GM21447 (cell line): ENCODE measurements around the gene MAGI2.

ENCODE experiments used
- ATAC-seq: cut with Tn5 transposase; IDR thresholded peaks from one replicate; pipeline ENCODE4 v1.9.1; 2021; ENCODE audit not compliant: unreplicated experiment

MAGI2 gene

DNA sequence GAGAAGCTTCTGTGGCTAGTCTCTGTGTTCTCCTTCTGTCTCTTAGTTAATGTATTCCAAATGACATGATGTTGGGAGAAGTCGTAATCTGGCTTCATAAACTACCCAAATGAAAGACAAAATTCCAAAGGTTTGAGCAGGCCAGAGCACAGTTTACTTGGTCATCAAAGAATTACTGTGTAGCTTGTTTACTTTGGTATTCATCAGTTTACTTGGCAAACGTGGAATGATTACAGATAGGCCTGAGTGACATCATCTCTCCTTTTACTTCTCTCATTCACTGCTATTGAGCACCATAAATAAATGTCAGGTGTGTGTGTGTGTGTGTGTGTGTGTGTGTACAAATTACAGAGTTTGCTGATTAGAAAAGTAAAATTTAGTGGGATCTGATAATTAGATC, 1327.6 kb downstream of the MAGI2 start:
- ATAC-seq = no peak

GRCh38 chr7:78124216-78124615, 1329.3 kb downstream of the MAGI2 start:
- ATAC-seq = no peak

- ATAC-seq = no peak
Measured at GRCh38 chr7:78121888-78122287, 1331.6 kb downstream of the MAGI2 start.

- ATAC-seq = no peak
Measured at GRCh38 chr7:78118470-78118869, 1335.0 kb downstream of the MAGI2 start.

DNA sequence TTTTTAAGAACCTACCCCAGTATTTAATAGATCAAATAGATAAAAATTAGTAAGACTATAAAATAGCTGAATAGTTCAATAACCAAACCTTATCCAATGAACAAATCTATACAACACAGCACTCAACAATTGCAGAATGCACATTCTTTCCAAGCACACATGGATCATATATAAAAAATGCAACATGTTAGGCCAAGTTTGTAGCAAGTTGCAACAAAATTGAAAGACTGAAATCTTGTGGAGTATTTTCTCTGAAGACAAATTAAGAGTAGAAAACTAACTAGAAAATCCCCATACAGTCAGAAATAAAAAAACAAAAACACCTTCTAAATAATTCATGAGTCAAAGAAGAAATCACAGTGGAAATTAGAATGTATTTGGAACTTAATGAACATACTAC, 1337.6 kb downstream of the MAGI2 start:
- no peak for ATAC-seq

- no peak for ATAC-seq
Measured at GRCh38 chr7:78114993-78115392, 1338.5 kb downstream of the MAGI2 start.

GRCh38 chr7:78112488-78112887, 1341.0 kb downstream of the MAGI2 start:
- ATAC-seq = no peak

DNA sequence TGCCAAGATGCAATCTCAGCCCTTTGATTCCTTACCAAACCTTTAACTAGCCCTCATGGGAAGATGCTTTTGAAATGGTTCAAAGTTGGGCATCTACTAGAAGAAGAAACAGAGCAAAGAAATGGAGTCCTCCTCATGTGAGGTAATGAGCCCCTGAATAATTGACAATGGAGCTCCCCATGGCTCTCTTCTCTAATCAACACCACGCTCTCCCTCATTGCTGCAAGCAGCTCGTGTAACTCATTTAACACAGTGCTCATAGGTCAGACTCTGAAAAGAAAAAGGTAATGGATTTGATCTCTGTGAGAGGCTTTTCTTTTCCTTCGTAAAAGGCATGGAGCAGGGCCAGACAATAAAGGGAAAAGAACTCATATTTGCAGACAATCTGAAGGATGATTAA, 1342.1 kb downstream of the MAGI2 start:
- no peak for ATAC-seq

- no peak for ATAC-seq
Measured at GRCh38 chr7:78103475-78103874, 1350.0 kb downstream of the MAGI2 start.

DNA sequence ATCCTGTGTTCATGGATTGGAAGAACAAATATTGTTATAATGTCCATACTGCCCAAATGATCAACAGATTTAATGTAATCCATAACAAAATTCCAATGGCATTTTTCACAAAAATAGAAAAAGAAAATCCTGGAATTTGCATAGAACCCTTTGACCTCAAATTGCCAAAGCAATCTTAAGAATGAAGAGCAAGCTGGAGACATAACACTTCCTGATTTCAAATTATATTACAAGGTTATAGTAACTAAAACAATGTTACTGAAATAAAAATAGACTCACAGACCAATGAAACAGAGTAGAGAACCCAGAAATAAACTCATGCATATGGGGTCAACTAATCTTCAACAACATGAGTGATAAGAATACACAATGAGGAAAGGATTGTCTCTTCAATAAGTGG, 1352.4 kb downstream of the MAGI2 start:
- no peak for ATAC-seq

GRCh38 chr7:78099715-78100394, 1353.6 kb downstream of the MAGI2 start:
- no peak for ATAC-seq

DNA sequence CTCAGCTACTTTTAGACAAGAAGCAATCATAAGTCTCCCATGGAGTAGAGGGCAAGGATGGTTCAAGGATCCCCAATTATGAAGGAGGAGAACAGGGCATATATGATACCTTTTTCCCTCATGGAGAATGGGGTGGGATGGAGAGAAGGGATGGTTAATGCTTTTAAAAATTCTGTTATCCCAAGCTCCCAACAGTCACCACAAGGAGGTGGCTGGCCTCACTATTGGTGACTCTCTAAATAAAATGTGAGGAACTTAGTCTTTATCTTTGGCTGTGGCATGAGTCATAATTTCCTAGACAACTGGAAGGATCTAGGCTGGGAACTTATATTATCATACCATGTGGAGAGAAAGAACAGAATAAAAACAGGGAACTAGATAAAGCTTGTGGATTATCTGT, 1357.9 kb downstream of the MAGI2 start:
- no peak for ATAC-seq

- no peak for ATAC-seq
Measured at GRCh38 chr7:78092331-78092730, 1361.1 kb downstream of the MAGI2 start.

DNA sequence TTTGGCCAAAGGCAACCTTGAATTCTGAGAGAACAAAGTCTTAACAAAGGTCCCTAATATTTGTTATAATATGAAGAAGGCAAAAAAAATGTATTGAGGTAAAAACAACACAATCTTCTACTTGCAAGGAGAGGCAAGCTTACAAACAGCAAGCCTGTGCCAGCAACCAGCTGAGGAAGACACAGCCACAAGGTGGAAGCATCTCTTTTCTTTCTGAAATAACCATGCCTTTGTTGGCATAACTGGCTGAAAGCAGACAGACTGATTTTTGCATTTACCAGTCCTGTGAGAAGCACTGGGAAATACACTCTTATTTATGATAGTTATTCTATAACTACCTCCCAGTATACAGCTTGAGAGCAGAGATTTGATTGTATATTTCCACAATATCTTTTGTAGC, 1362.9 kb downstream of the MAGI2 start:
- ATAC-seq = no peak

- ATAC-seq = no peak
Measured at GRCh38 chr7:78083476-78084120, 1369.9 kb downstream of the MAGI2 start.

DNA sequence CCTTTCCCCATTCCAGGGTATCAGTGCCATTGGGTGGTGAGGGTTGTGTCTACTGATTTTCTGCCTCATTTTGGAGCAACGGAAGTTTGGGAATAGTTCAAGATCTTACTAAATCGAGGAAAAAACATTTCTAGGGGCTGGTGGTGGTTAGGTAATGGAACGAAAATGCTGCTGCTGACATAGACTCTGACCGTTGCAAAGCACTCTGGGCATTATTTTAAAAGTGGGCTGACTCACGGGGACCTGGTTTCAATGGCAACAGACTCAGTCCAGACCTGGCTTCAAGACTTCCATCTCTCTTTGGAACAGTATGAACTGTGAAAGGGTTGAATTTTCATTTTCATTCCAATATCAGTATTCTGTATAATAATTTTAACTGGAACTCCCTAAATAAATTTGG, 1370.9 kb downstream of the MAGI2 start:
- no peak for ATAC-seq

- no peak for ATAC-seq
Measured at GRCh38 chr7:78081888-78082287, 1371.6 kb downstream of the MAGI2 start.

GRCh38 chr7:78081344-78081743, 1372.1 kb downstream of the MAGI2 start:
- no peak for ATAC-seq

- no peak for ATAC-seq
Measured at GRCh38 chr7:78080811-78081210, 1372.7 kb downstream of the MAGI2 start.

GRCh38 chr7:78080241-78080640, 1373.2 kb downstream of the MAGI2 start:
- no peak for ATAC-seq

DNA sequence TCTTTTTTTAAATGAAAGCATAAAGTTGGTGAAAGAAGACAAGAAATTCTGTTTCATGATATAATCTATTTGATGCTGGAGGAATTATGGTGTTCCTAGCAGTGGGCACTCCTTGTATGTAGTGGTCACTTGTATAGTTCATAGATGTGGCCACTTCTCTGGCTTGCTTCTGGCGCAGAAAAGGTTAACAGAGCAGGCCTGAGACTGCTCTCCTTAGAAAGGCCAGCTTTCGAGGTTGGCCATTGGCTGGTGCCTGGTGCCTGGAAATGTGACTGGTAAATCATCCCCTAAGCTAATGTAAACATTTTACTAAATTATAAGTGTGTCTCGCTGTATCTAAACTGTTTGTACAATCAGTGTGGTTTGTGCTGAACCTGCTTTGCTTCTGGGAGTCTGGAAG, 1378.8 kb downstream of the MAGI2 start:
- no peak for ATAC-seq

DNA sequence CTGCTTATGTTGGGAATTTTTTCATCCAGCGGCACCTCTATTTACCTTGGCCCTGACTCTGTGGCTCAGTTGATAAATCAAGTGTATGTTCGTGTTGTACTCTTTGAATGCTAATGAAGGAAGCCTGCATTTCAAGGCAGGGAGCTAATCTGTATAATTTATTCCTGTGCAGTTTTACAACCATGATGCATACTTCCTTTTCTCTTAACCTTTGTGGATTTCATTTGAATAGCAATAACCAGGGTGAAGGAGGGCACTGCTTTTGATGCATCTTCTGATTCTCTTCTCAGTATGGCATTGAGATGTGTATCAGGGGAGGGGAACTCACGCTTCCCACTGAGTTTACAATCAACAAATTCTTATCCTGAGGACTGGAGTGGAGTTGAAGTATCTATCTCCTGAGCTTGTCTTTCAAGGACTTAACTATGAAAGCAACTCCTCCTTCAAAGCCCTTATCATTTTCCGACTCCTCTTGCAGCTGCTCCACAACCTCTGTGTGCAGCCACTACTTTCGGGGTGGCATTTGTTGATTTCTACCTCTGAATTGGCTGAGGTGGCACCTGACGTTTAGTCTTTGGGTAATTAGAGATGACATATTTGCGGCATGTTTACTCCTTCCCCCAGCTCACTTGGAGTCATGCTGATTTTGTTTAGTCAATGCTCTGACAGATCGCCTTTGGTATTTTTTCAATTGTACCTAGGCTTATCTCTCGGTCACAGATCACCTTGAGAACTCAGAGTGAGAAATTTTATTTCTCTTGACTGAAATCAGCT, 1379.7 kb downstream of the MAGI2 start:
- no peak for ATAC-seq
